Frontal cortex (tissue), 4 donors: ENCODE data around the gene PKD1L1. TPM values are rescaled to one million over a fixed set of nuclear protein-coding genes. Genes with fewer than 3 reads are reported as not detected.

Source experiments
- DNase-seq, 2 donors: peaks; one replicate each; pipeline ENCODE4 v3.0.0; 2012; ENCODE audit warnings: low spot score in 2 of 2
- FAIRE-seq: peaks from 2 replicates; lab custom pipeline; 2012; peaks lifted over from hg19 to GRCh38; lab: Jason Lieb, UNC
- total RNA-seq: library from RNA; depleted of rRNA; stranded (reverse); fragments of >200 nt; gene quantifications from one replicate; pipeline ENCODE4 v1.2.3, GENCODE V29; 2014
- donor health status: control.
- donor health status: control.
- donor health status: control.

The PKD1L1 gene
- total RNA-seq, 1 donor from 2014 or later = under 0.01 TPM

DNA sequence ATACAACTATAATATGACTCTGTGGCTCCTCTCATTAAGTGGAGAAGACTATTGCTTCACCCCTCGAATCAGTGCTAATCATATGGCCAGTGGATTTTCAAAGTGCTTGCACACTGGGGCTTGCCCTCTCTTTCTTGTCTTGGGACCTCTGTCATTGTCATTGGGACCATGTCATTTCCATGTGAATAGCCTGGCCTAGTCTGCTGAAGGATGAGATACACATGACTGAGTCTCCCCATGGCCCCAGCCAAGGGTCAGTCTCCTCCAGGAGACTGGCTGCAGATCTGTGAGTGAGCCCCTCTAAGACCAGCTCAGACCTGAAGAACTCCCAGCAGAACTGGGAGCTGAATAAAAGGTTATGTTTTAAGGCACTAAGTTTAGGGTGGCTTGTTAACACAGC, 39.5 kb downstream of the PKD1L1 start:
- FAIRE-seq (no peak), DNase-seq (no peak)

DNA sequence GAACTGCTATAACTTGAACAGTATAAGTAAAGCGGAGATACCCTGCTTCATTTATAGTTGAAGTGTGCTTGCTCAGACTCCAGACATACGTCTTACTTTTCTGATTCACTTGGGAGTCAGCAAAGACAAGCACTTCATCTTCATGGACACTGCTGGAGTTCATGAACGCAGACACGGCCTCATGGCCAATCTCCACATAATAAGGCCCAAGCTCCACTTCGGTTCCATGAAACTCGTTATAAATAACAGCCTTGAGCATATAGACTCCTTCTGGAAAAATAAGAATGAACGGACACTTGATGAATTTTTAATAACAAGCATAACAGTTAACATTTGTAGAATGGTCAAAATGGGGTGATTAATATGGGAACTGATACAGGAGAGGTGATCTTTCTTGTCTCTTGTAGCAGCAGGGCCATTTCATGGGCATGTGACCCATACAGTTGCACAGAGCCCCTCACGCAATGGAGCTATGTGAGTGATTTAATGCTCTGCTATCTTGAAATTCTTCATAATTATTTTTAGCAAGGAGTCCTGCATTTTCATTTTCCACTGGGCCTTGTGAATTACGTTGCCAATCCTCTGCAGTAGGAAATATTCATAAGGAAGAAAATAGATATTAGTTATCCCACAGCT, 40.2 kb downstream of the PKD1L1 start:
- FAIRE-seq (no peak), DNase-seq (no peak)

DNA sequence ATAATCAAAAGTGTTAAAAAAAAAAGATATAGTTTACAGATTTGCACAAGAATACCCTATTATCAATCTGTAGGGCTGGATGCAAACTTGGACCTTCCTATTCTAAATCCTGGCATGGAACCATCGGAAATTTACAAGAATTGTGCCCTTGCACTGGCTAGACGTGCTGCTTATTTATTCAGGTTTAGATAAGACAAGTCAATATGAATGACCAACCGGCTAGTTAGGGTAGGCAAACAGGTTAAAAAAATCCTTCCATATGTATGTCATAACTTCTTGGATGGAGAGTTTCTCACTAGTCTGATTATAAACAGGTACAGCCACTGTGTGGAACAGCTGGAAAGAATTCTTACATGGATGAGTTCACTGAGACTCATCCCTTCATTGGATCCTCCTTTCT, 41.4 kb downstream of the PKD1L1 start:
- FAIRE-seq = no peak

DNA sequence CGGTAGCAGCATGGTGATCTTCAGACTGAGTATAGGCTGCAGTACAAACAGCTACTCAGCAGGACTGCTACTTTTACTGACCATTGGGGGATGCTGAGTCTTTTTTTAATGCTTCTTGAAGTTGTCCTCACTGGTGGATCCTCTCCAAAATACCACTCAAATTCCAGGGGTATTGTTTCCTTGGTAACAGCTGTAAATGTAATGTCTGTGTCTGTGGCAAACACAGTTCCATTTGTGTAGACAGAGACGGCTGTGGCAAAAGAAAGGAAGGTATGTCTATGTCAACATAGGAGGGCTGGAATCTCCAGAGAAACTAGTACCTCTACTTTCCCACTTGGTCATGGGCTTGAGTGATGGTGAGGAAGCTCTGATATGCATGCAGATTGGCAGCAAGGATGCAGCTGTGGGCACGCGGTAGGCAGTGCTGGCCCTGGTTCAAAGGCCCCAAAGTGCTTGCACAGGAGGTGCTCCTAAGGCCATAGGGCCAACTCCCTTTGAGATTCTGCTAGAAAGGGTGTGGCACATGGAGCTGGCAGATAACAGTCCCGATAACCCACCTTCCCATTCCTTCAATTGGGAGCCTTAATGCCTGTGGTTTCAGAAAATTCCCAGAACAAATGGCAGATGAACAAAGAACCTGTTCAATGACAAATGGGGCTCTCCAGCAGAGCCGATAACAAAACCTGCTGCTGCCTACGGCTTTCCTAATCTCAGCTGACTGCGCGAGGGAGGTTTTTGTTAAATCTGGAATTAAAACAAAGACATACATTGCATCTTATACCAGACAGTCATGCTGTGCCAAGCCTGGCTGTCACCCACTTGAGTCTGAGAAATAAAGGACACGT, 43.0 kb downstream of the PKD1L1 start:
- FAIRE-seq = no peak
- DNase-seq = no peak

More for the DNA sequence above, 41.4 kb downstream of the PKD1L1 start:
- DNase-seq = no peak

DNA sequence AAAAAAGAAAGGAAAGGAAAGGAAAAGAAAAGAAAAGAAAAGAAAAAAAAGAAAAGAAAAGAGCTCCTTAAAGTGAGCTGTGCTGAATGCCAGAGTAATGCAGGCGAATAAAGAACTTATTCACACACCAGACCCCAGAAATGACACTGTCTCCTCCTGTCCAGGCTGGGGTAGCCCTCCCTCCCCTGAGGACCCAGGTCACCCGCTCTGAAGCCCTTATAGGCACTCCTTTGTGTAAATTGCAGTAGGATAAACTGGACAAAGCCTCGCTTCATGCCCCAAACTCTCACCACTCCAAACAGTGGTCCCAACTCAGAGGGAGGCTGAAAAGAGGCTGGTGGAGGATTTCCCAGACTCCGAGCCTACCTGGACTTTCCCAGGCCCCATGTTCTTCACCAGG, 46.3 kb downstream of the PKD1L1 start:
- DNase-seq (no peak), FAIRE-seq (no peak)

DNA sequence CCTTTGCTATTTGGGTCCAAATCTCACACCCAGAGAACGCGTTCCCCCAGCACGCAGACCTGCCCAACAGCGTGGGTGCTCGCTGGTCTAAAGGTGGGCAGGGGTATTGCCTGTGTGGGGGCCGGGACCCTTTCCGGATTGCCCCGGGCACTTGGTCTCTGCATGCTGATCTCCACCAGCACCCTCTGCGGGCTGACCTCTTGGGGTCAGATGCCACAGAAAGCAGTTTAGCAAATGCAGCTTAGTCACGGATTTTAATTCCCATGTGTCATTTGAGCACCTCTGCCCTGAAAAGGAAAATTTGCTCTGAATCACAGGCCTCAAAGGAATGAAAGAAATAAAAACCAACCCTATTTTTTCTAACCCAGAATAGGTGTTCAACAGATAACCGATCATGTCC, 46.7 kb downstream of the PKD1L1 start:
- FAIRE-seq (no peak), DNase-seq (no peak)

DNA sequence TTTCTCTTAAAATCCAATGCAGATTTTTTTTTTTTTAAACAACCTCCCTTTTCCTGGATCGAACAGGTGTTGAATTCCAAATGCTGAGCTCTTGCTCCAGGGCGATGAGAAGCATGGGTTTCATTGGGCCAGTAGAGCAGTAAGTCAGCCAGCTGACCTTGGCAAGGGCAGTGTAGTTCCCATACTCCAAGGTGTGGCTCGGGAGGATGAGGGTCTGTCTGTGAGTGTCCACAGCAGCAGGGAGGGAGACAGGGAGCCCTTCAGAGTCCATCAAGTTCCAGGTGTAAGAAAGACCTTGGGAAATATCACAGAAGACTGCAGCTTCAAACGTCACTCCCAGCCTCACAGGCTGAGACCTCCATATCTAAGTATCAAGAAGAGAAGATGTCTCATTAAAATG, 50.4 kb downstream of the PKD1L1 start:
- FAIRE-seq = no peak

DNA sequence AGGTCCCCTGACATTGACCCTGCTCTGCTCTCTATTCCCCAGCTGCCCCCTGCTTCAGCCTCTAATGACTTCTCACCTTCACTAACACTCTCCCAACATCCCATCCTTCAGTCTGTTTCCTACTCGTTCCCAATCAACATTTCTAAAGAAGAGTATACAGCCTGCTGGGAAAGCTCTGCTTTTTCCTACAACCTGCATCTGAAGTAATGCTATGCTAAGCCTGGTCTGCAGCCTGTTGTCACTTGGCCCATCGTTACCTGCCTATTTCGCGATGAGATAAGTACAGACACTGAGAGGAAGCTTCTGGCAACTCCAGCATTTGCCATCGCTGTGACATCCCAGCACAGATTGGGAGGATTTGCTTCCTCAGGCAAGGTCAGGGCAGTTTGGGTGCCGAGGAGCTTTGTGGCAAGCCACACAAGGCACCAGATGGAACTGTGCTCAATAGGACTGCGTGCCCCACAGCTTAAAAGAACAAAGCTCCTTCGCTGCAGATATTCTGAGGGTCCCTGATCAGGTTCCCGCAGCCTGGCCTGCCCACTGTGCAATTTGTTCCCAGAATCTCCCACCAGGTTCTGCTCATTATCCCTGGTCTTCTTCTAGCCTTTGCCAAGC, 51.4 kb downstream of the PKD1L1 start:
- FAIRE-seq (no peak), DNase-seq (no peak)

More for the DNA sequence above, 50.4 kb downstream of the PKD1L1 start:
- DNase-seq = no peak

DNA sequence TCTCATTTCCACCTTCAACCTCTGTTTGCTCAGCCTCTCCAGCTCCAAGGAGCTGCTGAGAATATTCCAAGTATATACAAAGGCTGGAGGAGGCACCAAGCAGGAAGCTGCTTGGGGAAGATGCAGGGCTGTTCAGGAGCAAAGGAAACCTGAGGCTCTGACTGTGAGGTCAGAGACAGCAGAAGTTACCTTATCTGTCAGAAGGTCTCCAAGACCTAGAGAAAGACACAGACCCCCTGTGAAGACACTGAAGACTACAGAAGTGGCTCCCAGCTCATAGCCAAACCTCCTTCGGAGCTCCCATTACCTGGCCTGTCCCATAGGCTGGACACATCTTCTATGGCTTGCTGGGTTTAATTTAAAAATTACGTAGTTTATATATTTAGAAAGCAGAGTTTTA, 53.2 kb downstream of the PKD1L1 start:
- DNase-seq (no peak), FAIRE-seq (no peak)

DNA sequence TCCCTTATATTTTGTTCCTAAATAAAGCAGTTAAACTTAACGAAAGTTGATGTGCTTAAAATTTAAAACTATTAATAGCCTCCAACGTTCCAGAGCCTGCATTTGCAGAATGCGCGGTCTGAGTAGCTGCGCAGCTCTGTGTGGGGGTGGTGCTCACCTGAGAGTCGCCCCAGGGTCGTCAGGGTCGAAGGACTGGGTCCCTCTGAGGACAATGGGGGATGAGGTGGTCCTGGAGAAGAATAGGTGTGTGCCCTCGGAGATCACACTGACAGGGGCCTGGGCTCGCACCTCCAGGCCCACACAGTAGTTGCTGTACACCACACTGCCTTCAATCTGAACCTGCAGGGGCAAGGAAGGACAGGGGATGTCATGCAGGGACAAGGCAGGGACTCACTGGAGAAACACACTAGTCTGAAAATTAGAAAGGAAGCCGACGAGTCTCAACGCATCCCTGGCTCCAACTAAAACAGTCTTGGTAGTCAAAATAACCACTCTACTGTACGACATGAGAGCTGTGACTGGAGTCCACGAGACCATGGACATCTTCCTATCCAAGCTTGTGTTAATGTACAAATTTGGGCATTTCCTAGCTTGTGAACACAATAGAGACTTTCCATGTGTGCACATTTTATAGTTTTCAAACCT, 54.4 kb downstream of the PKD1L1 start:
- no peak for DNase-seq
- FAIRE-seq = no peak

DNA sequence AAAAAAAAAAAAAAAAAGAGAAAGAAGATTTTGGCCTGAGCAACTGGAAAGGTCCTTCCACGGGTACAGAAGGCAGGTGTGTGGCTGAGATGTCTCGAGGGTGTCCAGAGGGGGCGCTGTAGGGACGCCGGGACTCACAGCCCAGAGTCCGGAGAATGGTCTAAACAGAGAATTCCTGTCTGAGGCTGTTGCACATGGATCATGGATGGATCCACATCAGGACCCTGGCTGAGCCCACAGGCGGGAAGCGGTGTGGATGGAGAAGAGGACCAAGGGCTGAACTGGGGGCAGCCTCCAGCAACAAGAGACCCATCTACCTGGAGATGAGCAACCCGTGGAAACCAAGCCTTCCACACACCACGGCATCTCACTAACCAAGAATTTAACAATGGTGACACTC, 55.0 kb downstream of the PKD1L1 start:
- FAIRE-seq = no peak
- DNase-seq = no peak

DNA sequence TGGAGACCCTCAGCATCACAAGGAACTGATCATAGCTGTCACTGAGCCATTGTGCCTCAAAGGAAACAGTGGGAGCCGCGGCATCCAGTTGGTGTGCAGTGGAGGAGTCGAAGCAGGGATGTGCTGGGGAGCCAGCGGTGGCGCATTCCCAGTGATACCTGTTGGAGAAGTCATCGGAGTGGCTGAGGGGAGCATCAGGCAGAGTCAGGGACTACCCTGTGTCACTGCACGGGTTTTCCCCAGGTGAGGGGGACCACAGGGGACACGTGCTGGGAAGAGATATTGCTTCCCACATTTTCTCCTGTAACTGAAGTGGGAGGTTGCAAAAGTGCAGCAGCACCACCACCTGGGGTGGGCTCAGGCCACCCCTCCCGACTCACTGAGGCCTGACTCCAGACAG, 57.7 kb downstream of the PKD1L1 start:
- no peak for FAIRE-seq
- DNase-seq = no peak

DNA sequence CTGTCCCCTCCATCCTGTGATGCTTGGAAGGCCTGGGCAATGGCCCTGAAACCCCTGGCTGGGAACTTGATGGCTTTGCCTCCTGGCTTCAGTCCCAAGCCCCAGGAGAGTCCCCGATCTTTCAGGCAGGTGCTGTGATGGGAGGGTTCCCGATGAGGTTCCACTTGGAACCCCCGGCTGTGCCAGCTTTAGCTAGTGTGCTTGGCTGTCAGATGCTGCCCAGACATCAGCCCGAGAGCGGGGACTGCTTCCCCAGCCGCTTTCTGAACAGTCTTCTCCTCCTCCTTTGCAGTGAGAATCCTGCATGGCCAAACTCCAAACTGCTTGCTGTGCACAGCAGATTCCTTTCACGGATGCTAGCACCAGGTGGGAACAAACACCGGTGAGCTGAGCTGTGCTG, 58.1 kb downstream of the PKD1L1 start:
- FAIRE-seq (no peak), DNase-seq (no peak)

DNA sequence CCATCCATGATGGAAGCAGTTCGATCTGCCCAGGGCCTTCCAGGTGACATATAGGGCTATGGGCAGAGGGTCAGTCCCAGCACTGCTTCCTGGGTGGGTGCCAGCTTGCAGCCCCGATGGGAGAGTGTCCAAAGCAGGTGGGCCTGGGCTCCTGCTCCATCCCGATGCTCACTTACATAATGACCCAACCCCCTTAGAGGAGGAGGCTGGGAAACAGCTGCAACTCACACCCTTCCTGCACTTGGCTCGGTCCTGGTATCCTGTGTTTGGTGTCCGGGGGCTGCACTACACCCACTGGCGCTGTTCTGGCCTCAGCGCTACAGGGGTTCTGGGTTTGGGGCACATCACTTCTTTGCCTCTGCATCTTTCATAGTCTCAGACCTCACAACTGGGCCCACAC, 58.5 kb downstream of the PKD1L1 start:
- no peak for DNase-seq
- FAIRE-seq = no peak

DNA sequence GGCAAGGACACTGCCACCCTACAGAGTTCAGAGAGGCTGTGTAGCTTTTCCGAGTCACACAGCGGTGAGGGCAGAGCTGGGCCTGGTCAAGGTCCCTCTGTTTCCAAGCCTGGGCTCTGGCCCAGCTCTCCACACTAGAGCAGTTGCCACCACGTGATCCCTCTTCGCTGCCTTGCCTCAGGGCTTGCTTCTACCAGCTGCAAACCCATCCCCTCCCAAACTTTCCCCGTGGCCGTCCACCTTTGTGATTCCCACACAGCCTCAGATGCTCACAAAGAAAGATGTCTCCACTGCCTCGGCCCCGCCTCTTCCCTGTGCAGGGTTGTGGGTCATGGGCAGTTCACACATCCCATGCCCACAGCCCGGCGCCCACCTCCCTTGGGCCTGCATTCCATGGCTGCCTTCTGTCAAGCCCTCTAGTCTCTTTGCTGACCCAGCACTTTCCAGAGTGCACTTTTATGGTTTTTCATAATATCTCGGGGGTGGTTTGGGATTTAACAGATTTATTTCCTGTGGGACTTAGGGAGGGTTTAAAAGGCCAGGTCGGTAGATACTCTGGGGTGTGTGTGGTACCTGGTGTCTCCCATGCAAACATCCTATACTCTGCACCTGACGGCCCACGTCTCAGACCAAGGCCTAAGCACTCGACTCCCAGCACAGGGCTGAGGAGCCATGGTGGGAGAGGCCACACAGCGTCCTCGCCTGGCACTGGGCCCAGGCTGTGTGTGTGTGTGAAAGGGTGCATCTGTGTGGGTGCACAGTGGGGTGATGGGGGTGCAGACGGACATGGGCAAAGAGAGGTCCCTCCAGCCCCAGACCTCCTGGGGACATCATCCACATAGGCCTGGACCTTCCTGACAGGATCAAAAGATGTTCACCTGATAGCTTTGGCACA, 59.6 kb downstream of the PKD1L1 start:
- FAIRE-seq = no peak
- no peak for DNase-seq

DNA sequence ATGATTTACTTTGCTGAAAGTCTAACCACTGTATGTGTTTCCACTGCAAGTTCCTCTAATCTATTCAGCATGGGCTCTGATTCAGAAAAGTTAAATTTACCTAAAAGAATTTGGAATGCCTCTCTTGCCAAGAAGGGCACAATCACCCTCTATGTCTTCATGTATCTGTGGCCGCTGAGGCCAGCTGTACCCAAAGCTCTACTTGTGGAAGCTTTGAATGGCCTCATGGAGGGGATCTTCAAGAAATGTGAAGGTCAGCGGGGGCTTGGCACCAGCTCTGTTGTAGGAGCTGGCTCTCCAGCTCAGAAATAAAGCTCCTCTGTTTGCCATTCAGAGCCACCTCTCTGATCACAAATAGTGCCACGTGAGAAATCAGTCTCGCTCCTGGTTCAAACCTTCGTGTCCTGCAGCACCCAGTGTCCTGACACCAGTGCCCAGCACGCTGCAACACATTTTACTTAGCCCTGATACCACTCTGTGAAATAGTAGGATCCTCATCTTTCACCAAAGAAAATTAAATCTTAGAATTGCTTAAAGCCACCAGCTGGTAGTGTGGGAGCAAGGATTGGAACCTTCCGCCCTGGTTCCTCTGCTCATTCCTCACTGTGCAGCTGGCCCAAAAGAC, 61.1 kb downstream of the PKD1L1 start:
- FAIRE-seq = no peak
- no peak for DNase-seq

DNA sequence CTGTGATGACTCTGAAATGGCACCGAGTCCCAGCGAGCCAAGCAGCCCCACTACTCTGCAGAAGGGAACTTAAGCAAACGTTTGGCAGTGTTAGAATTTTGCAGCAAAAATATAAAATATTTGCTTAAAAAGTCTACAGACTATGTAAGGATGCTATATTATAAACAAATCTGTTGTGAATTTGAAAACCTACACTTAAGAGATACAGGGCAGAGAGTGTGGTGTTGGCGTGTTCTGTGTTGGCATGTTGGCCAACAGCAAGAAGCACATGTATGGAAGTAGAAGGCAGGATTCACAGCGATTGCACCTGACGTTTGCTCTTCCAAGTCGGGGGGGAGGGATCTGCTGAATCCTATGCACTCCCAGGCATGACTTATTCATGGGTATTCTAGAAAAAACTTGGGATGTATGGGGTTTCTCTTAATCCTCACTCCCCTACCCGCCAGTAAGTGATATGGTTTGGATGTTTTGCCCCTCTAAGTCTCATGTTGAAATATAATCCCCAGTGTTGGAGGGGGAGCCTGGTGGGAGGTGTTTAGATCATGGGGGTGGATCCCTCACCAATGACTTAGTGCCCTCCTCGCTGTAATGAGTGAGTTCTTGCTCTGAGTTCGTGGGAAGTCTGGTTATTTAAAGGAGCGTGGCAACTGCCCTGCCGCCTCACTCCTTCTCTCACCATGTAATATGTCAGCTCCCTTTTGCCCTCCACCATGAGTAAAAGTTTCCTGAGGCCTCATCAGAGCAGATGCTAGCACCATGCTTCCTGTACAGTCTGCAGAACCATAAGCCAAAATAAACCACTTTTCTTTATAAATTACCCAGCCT, 62.1 kb downstream of the PKD1L1 start:
- no peak for FAIRE-seq
- no peak for DNase-seq

DNA sequence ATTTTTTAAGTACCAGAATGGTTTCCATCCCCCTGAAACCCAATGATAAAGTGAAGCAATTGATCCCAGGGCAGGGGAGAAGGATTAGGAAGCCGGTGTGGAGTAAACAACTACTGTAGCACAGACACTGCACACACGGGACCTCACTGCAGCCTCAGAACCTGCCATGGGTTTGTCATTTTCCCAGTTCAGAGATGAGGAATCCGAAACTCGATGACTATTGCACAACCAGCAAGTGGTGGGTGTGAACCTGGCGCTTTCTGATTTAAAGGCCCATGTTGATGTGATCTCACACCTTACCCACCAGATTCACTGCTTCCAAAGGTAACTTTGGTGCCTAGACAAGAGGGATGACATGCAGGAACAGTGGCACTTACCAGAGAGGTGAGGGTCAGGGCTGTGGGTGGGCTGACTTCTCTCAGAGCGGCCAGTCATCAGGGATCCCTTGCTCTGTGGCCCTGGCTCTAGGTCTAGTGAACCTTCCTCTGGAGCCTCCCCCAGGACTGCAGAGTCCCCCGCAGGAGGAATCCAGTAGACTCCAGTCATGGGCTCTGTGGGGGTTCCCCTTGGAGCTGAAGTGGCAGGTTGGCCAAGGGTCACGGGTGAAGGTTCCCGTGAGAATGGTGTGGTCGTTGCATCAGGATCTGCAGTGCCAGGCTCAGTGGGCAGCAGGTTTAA, 62.8 kb downstream of the PKD1L1 start:
- FAIRE-seq (no peak), DNase-seq (no peak)
